K562 treated with DMSO at 1 percent for 48 hours (cell line): ENCODE results near the gene TRIM49D1. TPM values are rescaled to one million over a fixed set of nuclear protein-coding genes. Genes with fewer than 3 reads are reported as not detected.

Source experiments
- total RNA-seq: library from RNA; unstranded; fragments of 300-600 nt; gene quantifications from 2 replicates; pipeline ENCODE4 v1.2.3, GENCODE V29; 2022; ENCODE audit warnings: low replicate concordance; ENCODE audit errors: extremely low read depth

The TRIM49D1 gene
- not detected in 2 replicates for total RNA-seq

GRCh38 chr11:89922195-89922660 is at the start of gene TRIM49D1:
Gene TRIM49D1 (minus strand): TSS chr11:89922245. CDS start chr11:89917710, 4,535 bp downstream.

GRCh38 chr11:89965737-89966136 is 43.7 kb upstream of the TRIM49D1 start, which contains the start of gene TRIM64:
Gene TRIM64 (plus strand): TSS chr11:89966037. CDS start chr11:89968504, 2,467 bp downstream.

GRCh38 chr11:89923764-89924163 is 1.7 kb upstream of the TRIM49D1 start, which contains the start of gene TRIM49D2:
Gene TRIM49D2 (plus strand): TSS chr11:89924064. CDS start chr11:89926762, 2,698 bp downstream.

Other genes with a start within 250 kb of the TRIM49D1 start
- gene TRIM77, start 211.9 kb downstream of the TRIM49D1 start, total RNA-seq = not detected in 2 replicates
- not detected in 2 replicates for gene TRIM49, start 113.7 kb downstream of the TRIM49D1 start, total RNA-seq
- not detected in 2 replicates for gene TRIM64B, start 43.8 kb downstream of the TRIM49D1 start, total RNA-seq
- not detected in 2 replicates for gene TRIM49D2, start 1.8 kb upstream of the TRIM49D1 start, total RNA-seq
- not detected in 2 replicates for gene TRIM64, start 43.8 kb upstream of the TRIM49D1 start, total RNA-seq
- not detected in 2 replicates for gene TRIM49C, start 108.9 kb upstream of the TRIM49D1 start, total RNA-seq
- gene UBTFL1, start 163.7 kb upstream of the TRIM49D1 start, total RNA-seq = not detected in 2 replicates
- gene NAALAD2, start 212.4 kb upstream of the TRIM49D1 start, total RNA-seq = not detected in 2 replicates